Osteoblast (primary cell): ENCODE data around the gene NOL7. TPM values are rescaled to one million over a fixed set of nuclear protein-coding genes. Genes with fewer than 3 reads are reported as not detected.

Experiments used
- DNase-seq: peaks from one replicate; pipeline ENCODE4 v3.0.0; 2011; ENCODE audit warnings: low spot score, mixed read lengths; ENCODE audit not compliant: insufficient read length; ENCODE audit errors: missing footprints
- H2AFZ ChIP-seq: 2 replicates; pipeline ENCODE4 v1.6.0; 2011; ENCODE audit warnings: mild to moderate bottlenecking, low read length
- H3K27ac ChIP-seq: 2 replicates; pipeline ENCODE4 v1.5.1; 2011; ENCODE audit warnings: mild to moderate bottlenecking, low read depth, low read length, moderate library complexity
- H3K27me3 ChIP-seq: 2 replicates; pipeline ENCODE4 v1.6.0; 2012; ENCODE audit warnings: mild to moderate bottlenecking, control low read depth, inconsistent platforms, low read length, moderate library complexity; ENCODE audit not compliant: insufficient read depth
- H3K36me3 ChIP-seq: 2 replicates; pipeline ENCODE4 v1.5.1; 2011; ENCODE audit warnings: mild to moderate bottlenecking, low read length, control low read depth, moderate library complexity; ENCODE audit not compliant: insufficient read depth
- H3K4me1 ChIP-seq: 2 replicates; pipeline ENCODE4 v1.5.1; 2011; ENCODE audit warnings: mild to moderate bottlenecking, low read length, control low read depth, moderate library complexity; ENCODE audit not compliant: insufficient read depth
- H3K4me2 ChIP-seq: 2 replicates; pipeline ENCODE4 v1.6.0; 2011; ENCODE audit warnings: mild to moderate bottlenecking, low read length; ENCODE audit not compliant: insufficient read depth
- H3K4me3 ChIP-seq: fragments of 200-600 bp; sonication (generic); 3 replicates; pipeline ENCODE4 v1.5.1; 2012; ENCODE audit warnings: mild to moderate bottlenecking, low read length, inconsistent platforms; ENCODE audit not compliant: insufficient read depth
- H3K79me2 ChIP-seq: 2 replicates; pipeline ENCODE4 v1.6.0; 2012; ENCODE audit warnings: mild to moderate bottlenecking, low read length, control low read depth, inconsistent platforms; ENCODE audit not compliant: insufficient read depth
- H3K9me3 ChIP-seq: 2 replicates; pipeline ENCODE4 v1.5.1; 2011; ENCODE audit warnings: low read depth, low read length, control low read depth
- H4K20me1 ChIP-seq: 2 replicates; pipeline ENCODE4 v1.6.0; 2012; ENCODE audit warnings: mild to moderate bottlenecking, low read length, control low read depth; ENCODE audit not compliant: insufficient read depth
- total RNA-seq: library from RNA; depleted of rRNA; stranded (reverse); fragments of >200 nt; gene quantifications from 2 replicates; pipeline ENCODE4 v1.2.3, GENCODE V29; 2012
- TF ChIP-seq, protein P1 (sequence below): IDR thresholded peaks from 2 replicates; pipeline ENCODE4 v1.5.1; 2011; ENCODE audit warnings: mild to moderate bottlenecking, low read depth, low read length, moderate library complexity; ENCODE audit errors: extremely low read depth

The NOL7 gene
- total RNA-seq, 1 donor, result 44.9 TPM

DNA sequence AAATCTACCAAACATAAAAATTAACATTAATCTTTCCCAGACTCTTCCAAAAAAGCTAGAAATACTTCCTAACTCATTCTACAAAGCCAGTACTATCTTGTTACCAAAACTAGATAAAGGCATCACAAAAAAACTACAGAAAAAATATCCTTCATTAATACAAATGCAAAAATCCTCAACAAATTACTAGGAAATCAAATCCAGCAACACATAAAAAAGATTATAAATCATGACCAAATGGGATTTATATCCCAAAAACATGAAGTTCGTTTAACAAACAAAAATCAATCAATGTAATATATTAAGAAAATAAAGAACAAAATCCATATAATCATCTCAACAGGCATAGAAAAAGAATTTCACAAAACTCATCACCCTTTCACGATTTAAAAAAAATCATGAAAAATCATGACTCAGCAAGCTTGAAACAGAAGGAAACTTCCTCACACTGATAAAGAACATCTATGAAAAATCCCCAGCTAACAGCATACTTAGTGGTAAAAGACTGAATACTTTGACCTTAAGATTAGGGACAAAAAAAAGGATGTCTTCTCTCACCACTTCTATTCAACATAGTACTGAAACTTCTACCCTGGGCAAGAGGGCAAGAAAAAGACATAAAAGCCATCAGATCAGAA lies 53.3 kb downstream of the NOL7 start:
- no peak overlapping the region for H3K4me3 ChIP-seq
- H3K79me2 ChIP-seq, result peaks cover 99% of the 10 kb centered on the region
- H3K36me3 ChIP-seq, result no peaks in the 10 kb centered on the region
- TF ChIP-seq, protein P1, sequence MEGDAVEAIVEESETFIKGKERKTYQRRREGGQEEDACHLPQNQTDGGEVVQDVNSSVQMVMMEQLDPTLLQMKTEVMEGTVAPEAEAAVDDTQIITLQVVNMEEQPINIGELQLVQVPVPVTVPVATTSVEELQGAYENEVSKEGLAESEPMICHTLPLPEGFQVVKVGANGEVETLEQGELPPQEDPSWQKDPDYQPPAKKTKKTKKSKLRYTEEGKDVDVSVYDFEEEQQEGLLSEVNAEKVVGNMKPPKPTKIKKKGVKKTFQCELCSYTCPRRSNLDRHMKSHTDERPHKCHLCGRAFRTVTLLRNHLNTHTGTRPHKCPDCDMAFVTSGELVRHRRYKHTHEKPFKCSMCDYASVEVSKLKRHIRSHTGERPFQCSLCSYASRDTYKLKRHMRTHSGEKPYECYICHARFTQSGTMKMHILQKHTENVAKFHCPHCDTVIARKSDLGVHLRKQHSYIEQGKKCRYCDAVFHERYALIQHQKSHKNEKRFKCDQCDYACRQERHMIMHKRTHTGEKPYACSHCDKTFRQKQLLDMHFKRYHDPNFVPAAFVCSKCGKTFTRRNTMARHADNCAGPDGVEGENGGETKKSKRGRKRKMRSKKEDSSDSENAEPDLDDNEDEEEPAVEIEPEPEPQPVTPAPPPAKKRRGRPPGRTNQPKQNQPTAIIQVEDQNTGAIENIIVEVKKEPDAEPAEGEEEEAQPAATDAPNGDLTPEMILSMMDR, result no peak
- H4K20me1 ChIP-seq, result peaks cover 29% of the 10 kb centered on the region
- H3K27me3 ChIP-seq, result no peaks in the 10 kb centered on the region
- H2AFZ ChIP-seq, result no peak overlapping the region
- H3K9me3 ChIP-seq, result no peaks in the 10 kb centered on the region
- H3K4me2 ChIP-seq, result no peak overlapping the region
- H3K27ac ChIP-seq, result no peak overlapping the region
- no peak for DNase-seq
- H3K4me1 ChIP-seq, result peaks cover 3% of the 10 kb centered on the region

DNA sequence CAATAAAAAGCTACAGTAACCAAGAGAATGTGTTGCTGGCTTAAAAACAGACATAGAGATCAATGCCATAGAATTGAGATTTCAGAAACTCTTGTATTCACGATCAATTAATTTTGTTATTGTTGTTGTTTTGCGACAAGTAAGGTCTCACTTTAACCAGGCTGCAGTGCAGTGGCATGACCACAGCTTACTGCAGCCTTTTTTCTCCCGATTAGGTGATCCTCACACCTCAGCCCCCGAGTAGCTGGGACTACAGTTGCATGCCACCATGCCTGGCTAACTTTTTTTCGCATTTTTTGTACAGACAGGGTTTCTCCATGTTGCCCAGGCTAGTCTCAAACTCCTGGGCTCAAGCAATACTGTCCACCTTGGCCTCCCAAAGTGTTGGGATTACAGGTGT lies 54.3 kb downstream of the NOL7 start:
- H4K20me1 ChIP-seq, result peaks cover 23% of the 10 kb centered on the region
- H3K9me3 ChIP-seq, result no peaks in the 10 kb centered on the region
- H3K4me1 ChIP-seq, result peaks cover 3% of the 10 kb centered on the region
- no peaks in the 10 kb centered on the region for H3K27me3 ChIP-seq
- no peak overlapping the region for H3K27ac ChIP-seq
- no peak overlapping the region for H2AFZ ChIP-seq
- H3K79me2 ChIP-seq, result peaks cover 99% of the 10 kb centered on the region
- no peaks in the 10 kb centered on the region for H3K36me3 ChIP-seq
- TF ChIP-seq, protein P1, result no peak
- no peak overlapping the region for H3K4me3 ChIP-seq
- H3K4me2 ChIP-seq, result no peak overlapping the region
- no peak for DNase-seq

Other genes starting within 250 kb of the NOL7 start
- gene GFOD1, start 127.7 kb upstream of the NOL7 start, total RNA-seq, result 2.9 and 3.6 TPM in 2 replicates
- 8.5 and 9.0 TPM in 2 replicates for gene SIRT5, start 40.7 kb upstream of the NOL7 start, total RNA-seq
- gene RANBP9, start 96.5 kb downstream of the NOL7 start, total RNA-seq, result 53.9 and 55.1 TPM in 2 replicates
- 13.6 and 14.8 TPM in 2 replicates for gene MCUR1, start 199.2 kb downstream of the NOL7 start, total RNA-seq